ENCODE results near the gene TRIM37. TPM values are rescaled to one million over a fixed set of nuclear protein-coding genes. Genes with fewer than 3 reads are reported as not detected.
"Not testable (repeated sequence)": the region's sequence is repeated elsewhere in the genome, so short reads cannot be mapped to it uniquely, and the experiment has no call there.

The TRIM37 gene
- total RNA-seq, 8 experiments from 2014 or later = 30.2 to 54.5 (median 32.0) TPM

DNA sequence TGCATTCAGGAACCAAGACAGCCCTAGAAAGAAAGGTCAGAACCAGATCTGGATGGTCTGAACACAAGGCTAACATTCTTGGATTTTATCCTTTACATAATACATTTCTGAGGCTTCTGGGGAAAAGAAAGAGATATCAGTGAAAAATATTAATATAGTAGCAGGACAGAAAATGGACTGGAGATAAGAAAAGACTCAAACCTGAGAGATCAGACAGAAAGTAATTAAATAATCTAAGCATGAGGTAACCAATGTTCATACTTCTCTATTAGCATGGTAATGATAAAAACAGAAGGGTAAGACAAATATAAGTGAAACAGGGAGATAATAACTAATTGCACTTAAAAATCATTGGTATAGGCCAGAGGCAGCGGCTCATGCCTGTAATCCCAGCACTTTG lies 5.5 kb downstream of the TRIM37 start:
- 80 to 100% (median 100%) methylated on average over 1 of the region's 1 CpG; no CpG with 5 or more reads in 6 of the 10 experiments for WGBS, 10 experiments
- in situ Hi-C loops (cut with MboI; ENCODE audit: low pct_unique_long_range_greater_than_20kb in 2 of 9, low sequenced_read_pairs in 9 of 9, unreplicated experiment in 9 of 9) = no loop called here
- Histone ChIP-seq H3K4me1 (replicated peaks in 1 of 2) (peaks cover 0 to 12% of the 10 kb centered on the region in 2 donors), H3K4me3 (no peak overlapping the region), H3K27ac (no peak overlapping the region)
- ATAC-seq (replicated peaks in 6 of 8) = no peak

DNA sequence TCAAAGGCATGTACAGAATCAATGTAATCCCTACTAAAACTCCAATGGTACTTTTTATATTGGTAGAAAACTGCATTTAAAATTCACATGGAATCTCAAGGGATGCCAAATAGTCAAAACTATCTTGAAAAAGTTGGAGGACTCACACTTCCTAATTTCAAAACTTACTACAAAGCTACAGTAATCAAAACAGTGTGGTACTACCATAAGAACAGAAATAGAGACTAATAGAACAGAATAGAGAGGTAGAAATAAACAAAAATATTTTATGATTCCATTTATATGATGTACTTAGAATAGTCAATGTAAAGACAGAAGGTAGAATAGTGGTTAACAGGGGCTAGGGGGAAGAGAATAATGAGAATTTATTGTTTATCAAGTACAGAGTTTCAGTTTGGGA lies 8.8 kb downstream of the TRIM37 start:
- Histone ChIP-seq H3K27ac (no peak overlapping the region), H3K4me1 (replicated peaks in 1 of 2) (no peaks in the 10 kb centered on the region), H3K4me3 (no peak overlapping the region)
- in situ Hi-C loops (cut with MboI; ENCODE audit: low pct_unique_long_range_greater_than_20kb in 2 of 9, low sequenced_read_pairs in 9 of 9, unreplicated experiment in 9 of 9) = no loop called here
- no peak for ATAC-seq (replicated peaks in 6 of 8)

DNA sequence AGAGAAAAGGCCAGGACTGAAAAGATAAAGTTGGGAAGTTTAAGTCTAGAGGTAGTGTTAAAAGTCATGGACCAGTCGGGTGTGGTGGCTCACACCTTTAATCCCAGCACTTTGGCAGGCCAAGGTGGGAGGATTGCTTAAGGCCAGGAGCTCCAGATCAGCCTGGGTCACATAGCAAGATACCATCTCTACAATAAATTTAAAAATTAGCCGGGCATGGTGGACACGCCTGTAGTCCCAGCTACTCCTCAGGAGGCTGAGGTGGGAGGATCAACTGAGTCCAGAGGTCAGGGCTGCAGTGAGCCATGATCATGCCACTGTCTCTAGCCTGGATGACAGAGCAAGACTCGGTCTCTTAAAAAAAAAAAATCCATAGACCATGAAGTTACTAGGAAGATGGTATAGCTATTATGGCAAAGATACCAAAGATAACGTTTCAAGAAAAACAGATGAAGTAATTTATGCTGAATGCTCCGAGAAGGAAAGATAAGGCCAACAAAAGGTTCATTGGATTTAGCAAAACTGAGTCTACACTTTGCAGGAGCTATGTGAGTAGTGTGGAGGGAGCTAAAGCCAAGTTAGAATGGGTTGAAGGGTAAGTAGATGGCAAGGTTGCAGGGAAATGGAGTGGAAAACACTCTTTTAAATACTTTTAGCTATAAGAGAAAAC lies 11.7 kb downstream of the TRIM37 start:
- ATAC-seq (replicated peaks in 6 of 8) = no peak
- no peaks in the 10 kb centered on the region for H3K4me1 ChIP-seq (replicated peaks in 1 of 2)
- no peak overlapping the region for H3K4me3 ChIP-seq
- WGBS, 10 experiments = 71 to 100% (median 88%) methylated on average over 1 to 6 of the region's 6 CpGs; no CpG with 5 or more reads in 1 of the 10 experiments
- in situ Hi-C loops (cut with MboI; ENCODE audit: low pct_unique_long_range_greater_than_20kb in 2 of 9, low sequenced_read_pairs in 9 of 9, unreplicated experiment in 9 of 9) = no loop called here
- no peak overlapping the region for H3K27ac ChIP-seq

DNA sequence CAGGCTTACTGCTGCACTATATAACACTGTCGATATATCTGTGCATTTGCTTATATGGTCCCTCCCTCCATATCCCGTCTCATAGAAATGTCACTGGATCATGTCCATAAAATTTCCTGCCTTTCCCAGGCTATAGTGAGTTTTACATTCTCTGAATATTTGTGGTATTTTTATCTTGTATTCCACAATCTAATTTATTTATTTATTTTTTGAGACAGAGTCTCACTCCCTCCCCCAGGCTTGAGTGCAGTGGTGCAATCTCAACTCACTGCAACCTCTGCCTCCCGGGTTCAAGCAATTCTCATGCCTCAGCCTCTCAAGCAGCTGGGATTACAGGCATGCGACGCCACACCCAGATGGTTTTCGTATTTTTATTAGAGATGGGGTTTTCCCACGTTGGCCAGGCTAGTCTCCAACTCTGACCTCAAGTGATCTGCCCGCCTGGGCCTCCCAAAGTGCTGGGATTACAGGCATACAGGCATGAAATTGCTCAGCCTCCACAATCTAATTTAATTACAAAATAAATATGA lies 12.9 kb downstream of the TRIM37 start:
- Histone ChIP-seq H3K4me1 (replicated peaks in 1 of 2) (no peaks in the 10 kb centered on the region), H3K4me3 (no peak overlapping the region), H3K27ac (no peak overlapping the region)
- 0 to 96% (median 76%) methylated on average over 2 to 7 of the region's 8 CpGs; no CpG with 5 or more reads in 1 of the 10 experiments for WGBS, 10 experiments
- in situ Hi-C loops (cut with MboI; ENCODE audit: low pct_unique_long_range_greater_than_20kb in 2 of 9, low sequenced_read_pairs in 9 of 9, unreplicated experiment in 9 of 9) = no loop called here
- ATAC-seq (replicated peaks in 6 of 8) = peak in 4 of 8 experiments; percentile 20 to 96 (median 94)

DNA sequence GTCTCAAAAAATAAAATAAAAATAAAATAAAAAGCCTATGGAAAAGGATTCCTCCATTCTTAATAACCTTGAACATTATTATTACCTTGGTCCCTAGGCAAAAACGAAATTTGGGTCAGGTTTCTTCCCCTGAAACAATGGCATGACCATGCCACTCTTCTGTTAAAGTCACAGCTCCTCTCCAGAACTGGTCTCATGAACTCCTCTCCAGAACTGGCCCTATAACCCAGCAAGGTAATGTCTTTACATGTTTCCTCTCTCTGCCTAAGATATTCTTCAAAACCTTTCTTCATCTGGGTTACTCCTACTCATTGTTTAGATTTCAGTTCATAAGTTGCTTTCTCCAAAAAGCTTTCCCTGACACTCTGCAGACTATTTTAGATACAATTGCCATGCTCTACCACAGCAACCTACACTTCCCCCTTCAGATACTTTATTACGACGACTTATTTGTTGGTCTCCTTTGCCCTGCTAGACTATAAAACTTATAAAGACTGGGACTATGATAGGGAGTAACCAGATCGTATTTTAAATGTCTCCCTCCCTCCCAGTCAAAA lies 13.5 kb downstream of the TRIM37 start:
- in situ Hi-C loops (cut with MboI; ENCODE audit: low pct_unique_long_range_greater_than_20kb in 2 of 9, low sequenced_read_pairs in 9 of 9, unreplicated experiment in 9 of 9) = no loop called here
- peak in 1 of 8 experiments; percentile 6 for ATAC-seq (replicated peaks in 6 of 8)
- WGBS, 10 experiments = 20 to 85% (median 64%) methylated on average over 1 to 4 of the region's 4 CpGs; no CpG with 5 or more reads in 1 of the 10 experiments
- no peaks in the 10 kb centered on the region for H3K4me1 ChIP-seq (replicated peaks in 1 of 2)
- H3K4me3 ChIP-seq = no peak overlapping the region
- H3K27ac ChIP-seq = no peak overlapping the region

DNA sequence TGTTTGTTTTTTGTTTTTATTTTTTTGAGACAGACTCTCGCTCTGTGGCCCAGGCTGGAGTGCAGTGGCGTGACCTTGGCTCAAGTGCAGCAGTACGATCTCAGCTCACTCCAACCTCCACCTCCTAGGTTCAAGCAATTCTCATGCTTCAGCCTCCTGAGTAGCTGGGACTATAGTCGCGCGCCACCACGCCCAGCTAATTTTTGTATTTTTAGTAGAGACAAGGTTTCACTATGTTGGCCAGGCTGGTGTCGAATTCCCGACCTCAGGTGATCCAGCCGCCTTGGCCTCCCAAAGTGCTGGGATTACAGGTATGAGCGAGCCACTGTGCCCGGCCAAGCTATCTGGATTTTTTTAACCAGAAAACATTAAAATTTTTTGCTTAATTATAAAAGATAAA lies 16.1 kb downstream of the TRIM37 start:
- in situ Hi-C loops (cut with MboI; ENCODE audit: low pct_unique_long_range_greater_than_20kb in 2 of 9, low sequenced_read_pairs in 9 of 9, unreplicated experiment in 9 of 9); ATAC-seq (replicated peaks in 6 of 8); H3K4me3 ChIP-seq; H3K4me1 ChIP-seq (replicated peaks in 1 of 2); H3K27ac ChIP-seq: not testable (repeated sequence)
- 89 to 100% (median 97%) methylated on average over 2 to 12 of the region's 12 CpGs for WGBS, 10 experiments

DNA sequence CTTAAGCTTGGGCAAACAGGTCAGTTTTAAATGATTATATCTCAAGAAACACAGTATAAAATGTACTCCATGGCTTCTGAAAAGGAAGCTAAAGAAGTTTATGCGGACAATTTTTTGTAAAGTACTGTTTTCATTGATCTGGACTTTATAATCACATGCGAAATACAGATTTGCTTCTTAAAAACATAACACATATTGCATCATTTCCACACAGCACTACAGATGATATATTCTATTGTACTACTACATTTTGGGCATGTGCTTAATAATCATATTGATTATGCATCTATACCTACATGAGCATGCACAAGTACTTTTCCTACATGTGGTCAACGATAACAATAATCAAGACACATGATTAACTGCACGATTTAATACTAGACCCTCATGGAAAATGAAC lies 22.5 kb downstream of the TRIM37 start:
- in situ Hi-C loops (cut with MboI; ENCODE audit: low pct_unique_long_range_greater_than_20kb in 2 of 9, low sequenced_read_pairs in 9 of 9, unreplicated experiment in 9 of 9) = no loop called here
- no peak for ATAC-seq (replicated peaks in 6 of 8)

DNA sequence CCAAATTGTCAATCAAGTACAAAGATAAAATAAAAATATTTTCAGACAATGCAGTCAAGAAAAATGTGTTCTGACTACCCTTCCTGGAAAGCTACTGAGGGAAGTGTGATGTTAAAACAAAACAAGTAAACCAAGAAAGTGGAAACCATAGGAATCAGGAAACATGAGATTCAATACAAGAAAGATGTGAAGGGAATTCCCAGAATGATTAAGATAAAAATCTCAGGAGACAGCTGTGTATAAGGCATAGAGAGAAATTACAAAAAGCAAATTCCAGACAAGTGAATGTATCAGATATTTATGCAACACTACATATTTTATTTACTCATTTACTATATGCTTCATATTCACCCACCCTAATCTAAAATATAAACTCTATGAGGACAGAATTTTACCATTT lies 32.2 kb downstream of the TRIM37 start:
- ATAC-seq (replicated peaks in 6 of 8) = peak in 1 of 8 experiments; percentile 20
- in situ Hi-C loops (cut with MboI; ENCODE audit: low pct_unique_long_range_greater_than_20kb in 2 of 9, low sequenced_read_pairs in 9 of 9, unreplicated experiment in 9 of 9) = no loop called here
- no peak overlapping the region for H3K27ac ChIP-seq
- no peak overlapping the region for H3K4me3 ChIP-seq
- no peaks in the 10 kb centered on the region for H3K4me1 ChIP-seq (replicated peaks in 1 of 2)

More for the DNA sequence above, 22.5 kb downstream of the TRIM37 start:
- Histone ChIP-seq H3K4me1 (replicated peaks in 1 of 2) (no peaks in the 10 kb centered on the region), H3K27ac (no peak overlapping the region), H3K4me3 (no peak overlapping the region)
- 86 to 98% (median 94%) methylated on average over 1 to 4 of the region's 4 CpGs for WGBS, 10 experiments

DNA sequence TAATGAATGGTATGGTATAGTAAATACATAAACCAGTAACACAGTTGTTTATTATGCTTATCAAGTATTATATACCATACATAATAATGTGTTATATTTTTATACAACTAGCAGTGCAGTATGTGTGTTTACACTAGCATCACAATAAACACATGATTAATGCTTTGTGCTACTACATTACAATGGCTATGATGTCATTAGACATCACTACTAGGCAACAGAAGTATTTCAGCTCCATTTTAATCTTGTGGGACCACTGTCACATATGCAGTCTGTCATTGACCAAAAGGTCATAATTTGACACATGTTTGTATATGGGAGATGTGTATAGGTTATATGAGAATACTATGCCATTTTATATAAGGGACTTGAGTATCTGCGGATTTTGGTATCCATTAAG lies 32.7 kb downstream of the TRIM37 start:
- ATAC-seq (replicated peaks in 6 of 8) = no peak
- Histone ChIP-seq H3K27ac (no peak overlapping the region), H3K4me3 (no peak overlapping the region), H3K4me1 (replicated peaks in 1 of 2) (no peaks in the 10 kb centered on the region)
- in situ Hi-C loops (cut with MboI; ENCODE audit: low pct_unique_long_range_greater_than_20kb in 2 of 9, low sequenced_read_pairs in 9 of 9, unreplicated experiment in 9 of 9) = no loop called here
- 92 to 100% (median 100%) methylated on average over 1 of the region's 1 CpG; no CpG with 5 or more reads in 2 of the 10 experiments for WGBS, 10 experiments

DNA sequence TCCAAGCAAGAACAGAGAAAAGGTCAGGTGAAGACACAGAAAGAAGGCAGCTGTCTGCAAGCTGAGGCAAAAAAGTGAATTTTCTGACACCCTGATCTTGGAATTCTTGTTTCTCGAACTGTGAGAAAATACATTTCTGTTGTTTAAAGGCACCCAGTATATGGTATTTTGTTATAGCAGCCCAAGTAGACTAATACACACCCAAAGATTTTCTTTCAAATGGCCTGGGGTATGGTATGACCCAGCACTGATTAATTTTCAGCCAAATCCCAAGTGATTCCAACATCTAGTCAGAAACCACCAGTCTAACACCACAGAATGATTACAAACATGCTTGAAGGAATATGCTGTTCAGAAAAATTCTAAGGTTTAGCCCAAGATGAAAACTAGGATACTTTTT lies 36.8 kb downstream of the TRIM37 start:
- Histone ChIP-seq H3K27ac (no peak overlapping the region), H3K4me1 (replicated peaks in 1 of 2) (no peaks in the 10 kb centered on the region), H3K4me3 (no peak overlapping the region)
- in situ Hi-C loops (cut with MboI; ENCODE audit: low pct_unique_long_range_greater_than_20kb in 2 of 9, low sequenced_read_pairs in 9 of 9, unreplicated experiment in 9 of 9) = no loop called here
- 86 to 100% (median 100%) methylated on average over 1 of the region's 1 CpG; no CpG with 5 or more reads in 2 of the 10 experiments for WGBS, 10 experiments
- ATAC-seq (replicated peaks in 6 of 8) = no peak

DNA sequence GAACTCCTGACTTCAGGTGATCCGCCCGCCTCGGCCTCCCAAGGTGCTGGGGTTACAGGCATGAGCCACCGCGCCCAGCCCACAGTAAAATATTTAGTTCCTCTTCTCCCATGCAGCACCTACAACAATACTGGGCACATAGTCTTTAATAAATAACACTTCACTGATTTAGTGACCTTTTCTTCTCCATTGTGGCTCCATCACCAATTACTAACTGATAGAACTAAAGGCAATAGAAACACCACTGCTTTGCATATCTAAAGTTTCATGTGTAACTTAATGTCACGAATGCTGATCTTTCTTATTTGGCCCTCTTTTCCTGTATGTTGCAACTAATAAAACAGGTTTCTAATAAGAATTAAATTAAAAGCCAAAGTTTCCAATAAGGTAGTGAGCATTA lies 38.9 kb downstream of the TRIM37 start:
- Histone ChIP-seq H3K4me1 (replicated peaks in 1 of 2) (no peaks in the 10 kb centered on the region), H3K4me3 (no peak overlapping the region), H3K27ac (no peak overlapping the region)
- in situ Hi-C loops (cut with MboI; ENCODE audit: low pct_unique_long_range_greater_than_20kb in 2 of 9, low sequenced_read_pairs in 9 of 9, unreplicated experiment in 9 of 9) = no loop called here
- ATAC-seq (replicated peaks in 6 of 8) = no peak
- WGBS, 10 experiments = 67 to 100% (median 94%) methylated on average over 1 to 4 of the region's 6 CpGs; no CpG with 5 or more reads in 2 of the 10 experiments

DNA sequence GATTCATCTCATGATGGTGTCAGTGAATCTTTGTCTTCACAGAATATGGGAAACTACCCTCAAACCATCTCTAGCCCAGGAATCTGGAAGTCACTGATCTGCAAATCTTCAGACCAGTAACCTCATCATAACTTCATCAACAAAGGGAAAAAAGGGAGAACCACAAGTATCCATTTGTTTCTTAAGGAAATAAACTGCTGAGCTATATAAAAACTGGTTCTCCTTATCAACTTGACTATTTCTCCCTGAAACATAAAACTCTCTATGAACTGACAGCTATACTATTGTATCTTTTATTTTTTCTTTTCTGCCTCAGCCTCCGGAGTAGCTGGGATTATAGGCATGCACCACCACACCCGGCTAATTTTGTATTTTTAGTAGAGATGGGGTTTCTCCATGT lies 39.3 kb downstream of the TRIM37 start:
- no peak for ATAC-seq (replicated peaks in 6 of 8)
- Histone ChIP-seq H3K4me1 (replicated peaks in 1 of 2) (no peaks in the 10 kb centered on the region), H3K4me3 (no peak overlapping the region), H3K27ac (no peak overlapping the region)
- 71 to 100% (median 92%) methylated on average over 1 to 2 of the region's 2 CpGs; no CpG with 5 or more reads in 4 of the 10 experiments for WGBS, 10 experiments
- in situ Hi-C loops (cut with MboI; ENCODE audit: low pct_unique_long_range_greater_than_20kb in 2 of 9, low sequenced_read_pairs in 9 of 9, unreplicated experiment in 9 of 9) = no loop called here

DNA sequence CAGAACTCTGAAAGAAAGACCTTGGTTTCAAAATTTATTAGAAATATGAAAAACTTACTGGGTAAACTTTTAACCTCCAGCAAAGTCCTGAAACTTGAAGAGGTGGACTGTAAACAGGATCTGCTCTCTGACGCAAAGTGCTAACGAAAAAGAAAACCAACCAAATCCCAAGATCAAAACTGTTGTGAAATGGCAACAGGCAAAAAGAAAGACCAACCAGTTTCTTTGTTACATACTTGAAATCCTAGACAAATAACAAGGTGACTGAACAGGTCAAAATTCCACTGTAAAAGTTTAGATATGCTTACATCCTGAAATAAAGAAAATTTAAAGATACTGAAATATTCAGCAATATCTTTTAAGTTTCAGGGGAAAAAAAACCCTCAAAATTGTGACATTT lies 44.2 kb downstream of the TRIM37 start:
- Histone ChIP-seq H3K4me1 (replicated peaks in 1 of 2) (no peaks in the 10 kb centered on the region), H3K27ac (no peak overlapping the region), H3K4me3 (no peak overlapping the region)
- ATAC-seq (replicated peaks in 6 of 8) = no peak
- WGBS, 10 experiments = 80 to 100% (median 90%) methylated on average over 2 of the region's 2 CpGs; no CpG with 5 or more reads in 2 of the 10 experiments
- in situ Hi-C loops (cut with MboI; ENCODE audit: low pct_unique_long_range_greater_than_20kb in 2 of 9, low sequenced_read_pairs in 9 of 9, unreplicated experiment in 9 of 9) = no loop called here

DNA sequence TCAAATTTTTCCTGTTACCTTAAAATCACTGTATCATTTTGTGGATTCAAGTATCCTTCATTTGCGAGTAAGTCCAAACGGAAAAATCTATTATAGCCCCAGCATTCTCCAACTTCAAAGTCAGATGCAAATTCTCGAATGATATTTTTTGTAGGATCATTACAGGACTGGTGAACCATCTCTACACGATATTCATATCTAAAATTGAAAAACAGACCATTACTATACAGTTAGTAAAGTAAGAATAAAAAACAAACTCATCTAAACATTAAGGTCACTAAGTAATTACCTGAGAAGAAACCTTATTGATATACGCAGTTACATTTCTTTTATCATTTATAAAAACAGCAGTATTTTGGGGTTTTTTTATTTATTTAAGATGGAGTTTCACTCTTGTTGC lies 49.8 kb downstream of the TRIM37 start:
- no peak overlapping the region for H3K4me3 ChIP-seq
- WGBS, 10 experiments = 92 to 100% (median 97%) methylated on average over 3 to 5 of the region's 5 CpGs; no CpG with 5 or more reads in 1 of the 10 experiments
- H3K27ac ChIP-seq = no peak overlapping the region
- ATAC-seq (replicated peaks in 6 of 8) = no peak
- no peaks in the 10 kb centered on the region for H3K4me1 ChIP-seq (replicated peaks in 1 of 2)
- in situ Hi-C loops (cut with MboI; ENCODE audit: low pct_unique_long_range_greater_than_20kb in 2 of 9, low sequenced_read_pairs in 9 of 9, unreplicated experiment in 9 of 9) = no loop called here

All from motor neuron (in vitro differentiated cells).